NCI-H1105 treated with DMSO at 0.1 percent for 48 hours (cell line): Measurements from ENCODE around the gene UBE2G1.
"Not testable (repeated sequence)": the region's sequence is repeated elsewhere in the genome, so short reads cannot be mapped to it uniquely, and the experiment has no call there.

Experiments
- DNase-seq: peaks from one replicate; lab custom pipeline; 2025; lab: John Stamatoyannopoulos, UW

The UBE2G1 gene

GRCh38 chr17:4301066-4301465, 65.4 kb downstream of the UBE2G1 start:
- no peak for DNase-seq

- no peak for DNase-seq
Measured at GRCh38 chr17:4297351-4297750, 69.1 kb downstream of the UBE2G1 start.

- DNase-seq = no peak
Measured at GRCh38 chr17:4295686-4296085, 70.8 kb downstream of the UBE2G1 start.

- DNase-seq = no peak
Measured at GRCh38 chr17:4293572-4293971, 72.9 kb downstream of the UBE2G1 start.

- DNase-seq = no peak
Measured at GRCh38 chr17:4287710-4288109, 78.8 kb downstream of the UBE2G1 start.

GRCh38 chr17:4276514-4276913, 90.0 kb downstream of the UBE2G1 start:
- no peak for DNase-seq

GRCh38 chr17:4272972-4273368, 93.5 kb downstream of the UBE2G1 start:
- DNase-seq = no peak

- no peak for DNase-seq
Measured at GRCh38 chr17:4272213-4272971, 94.1 kb downstream of the UBE2G1 start.

GRCh38 chr17:4270736-4271135, 95.7 kb downstream of the UBE2G1 start:
- no peak for DNase-seq

- no peak for DNase-seq
Measured at GRCh38 chr17:4269915-4270314, 96.6 kb downstream of the UBE2G1 start.

- DNase-seq = no peak
Measured at GRCh38 chr17:4267402-4267801, 99.1 kb downstream of the UBE2G1 start.

- no peak for DNase-seq
Measured at GRCh38 chr17:4266550-4266949, 99.9 kb downstream of the UBE2G1 start.

GRCh38 chr17:4263282-4264215, 102.9 kb downstream of the UBE2G1 start, which contains the start of gene ANKFY1:
ANKFY1 (minus strand) TSS chr17:4263979; CDS start chr17:4263941, 38 bp downstream.
- peak; percentile 96 for DNase-seq

- no peak for DNase-seq
Measured at GRCh38 chr17:4262703-4263102, 103.8 kb downstream of the UBE2G1 start.

GRCh38 chr17:4261452-4261851, 105.0 kb downstream of the UBE2G1 start:
- no peak for DNase-seq

GRCh38 chr17:4258867-4259266, 107.6 kb downstream of the UBE2G1 start:
- no peak for DNase-seq

GRCh38 chr17:4256952-4257351, 109.5 kb downstream of the UBE2G1 start:
- no peak for DNase-seq

GRCh38 chr17:4255271-4255670, 111.2 kb downstream of the UBE2G1 start:
- DNase-seq = not testable (repeated sequence)

GRCh38 chr17:4250887-4251286, 115.6 kb downstream of the UBE2G1 start:
- DNase-seq = no peak

GRCh38 chr17:4249452-4250029, 116.9 kb downstream of the UBE2G1 start:
- DNase-seq = no peak

GRCh38 chr17:4248504-4249277, 117.8 kb downstream of the UBE2G1 start:
- no peak for DNase-seq

- DNase-seq = no peak
Measured at GRCh38 chr17:4247971-4248388, 118.5 kb downstream of the UBE2G1 start.
